Left ventricle myocardium superior (tissue), 1 donor: ENCODE results near the gene ZCWPW1. TPM values are rescaled to one million over a fixed set of nuclear protein-coding genes. Genes with fewer than 3 reads are reported as not detected.
A peak's percentile ranks its signal among the peaks of the same experiment; 100 is the strongest.

Experiments used
- ATAC-seq: fragments of 200-7000 bp; cut with Tn5 transposase; one replicate; pipeline ENCODE4 v1.9.1; 2020; ENCODE audit warnings: mild to moderate bottlenecking, moderate library complexity
- DNase-seq: peaks from one replicate; pipeline ENCODE4 v3.0.0-alpha.2; 2020
- intact Hi-C: fragments of 100-400 bp; cut with micrococcal nuclease; formaldehyde crosslinking; loops from one replicate; pipeline ENCODE4 v1.11.0; 2022
- total RNA-seq: library from RNA; stranded (reverse); fragmentation: NEBNext Ultra II Directional; extraction: Animal tissue kit (Norgen Biotek cat#: 25700); gene quantifications from one replicate; pipeline ENCODE4 v1.2.1, GENCODE V29; 2021
- donor health status: DM: no; HTN: yes; CAD: no; lungs with severe emphysema.

The ZCWPW1 gene
- total RNA-seq, 1 donor from 2014 or later = 4.2 TPM

- DNase-seq (peak; percentile 55), ATAC-seq (peak; percentile 41)
- intact Hi-C loops = no loop called here
Measured at GRCh38 chr7:100435401-100436304, 7.2 kb upstream of the ZCWPW1 start.

- DNase-seq (no peak), ATAC-seq (no peak)
- intact Hi-C loops = no loop called here
Measured at GRCh38 chr7:100434297-100435144, 6.0 kb upstream of the ZCWPW1 start.

GRCh38 chr7:100433592-100434296 is 5.2 kb upstream of the ZCWPW1 start:
- no peak for ATAC-seq
- intact Hi-C loops = no loop called here
- DNase-seq = no peak

- DNase-seq = no peak
- intact Hi-C loops = no loop called here
- no peak for ATAC-seq
Measured at GRCh38 chr7:100433276-100433591, 4.7 kb upstream of the ZCWPW1 start.

- DNase-seq = no peak
- intact Hi-C loops = no loop called here
- ATAC-seq = no peak
Measured at GRCh38 chr7:100432621-100433275, 4.2 kb upstream of the ZCWPW1 start.

GRCh38 chr7:100432053-100432452 is 3.5 kb upstream of the ZCWPW1 start:
- intact Hi-C loops = no loop called here
- DNase-seq (no peak), ATAC-seq (no peak)

- ATAC-seq (no peak), DNase-seq (no peak)
- intact Hi-C loops = no loop called here
Measured at GRCh38 chr7:100431286-100431735, 2.8 kb upstream of the ZCWPW1 start.

- DNase-seq (peak; percentile 49), ATAC-seq (no peak)
- intact Hi-C loops = no loop called here
Measured at GRCh38 chr7:100430493-100431285, 2.2 kb upstream of the ZCWPW1 start.

- DNase-seq (peak; percentile 99), ATAC-seq (peak; percentile 73)
- intact Hi-C loops = no loop called here
Measured at GRCh38 chr7:100429637-100430492, 1.4 kb upstream of the ZCWPW1 start, which contains the start of gene MEPCE. MEPCE (plus strand) TSS chr7:100429831; CDS start chr7:100430019, 188 bp downstream.

GRCh38 chr7:100428967-100429636 is 599 bp upstream of the ZCWPW1 start:
- ATAC-seq = peak; percentile 82
- intact Hi-C loops = no loop called here
- peak; percentile 100 for DNase-seq

- ATAC-seq (no peak), DNase-seq (peak; percentile 39)
- intact Hi-C loops = no loop called here
Measured at GRCh38 chr7:100427762-100428198, 723 bp downstream of the ZCWPW1 start.

GRCh38 chr7:100426516-100426915 is 2.0 kb downstream of the ZCWPW1 start:
- intact Hi-C loops = no loop called here

GRCh38 chr7:100425347-100425746 is 3.2 kb downstream of the ZCWPW1 start:
- intact Hi-C loops = no loop called here
- no peak for ATAC-seq
- no peak for DNase-seq

More at GRCh38 chr7:100426516-100426915, 2.0 kb downstream of the ZCWPW1 start:
- no peak for DNase-seq
- ATAC-seq = no peak

GRCh38 chr7:100423315-100423714 is 5.2 kb downstream of the ZCWPW1 start:
- no peak for ATAC-seq
- intact Hi-C loops = no loop called here
- DNase-seq = no peak

GRCh38 chr7:100419660-100420226 is 8.8 kb downstream of the ZCWPW1 start:
- intact Hi-C loops = no loop called here
- DNase-seq (no peak), ATAC-seq (no peak)

- no peak for ATAC-seq
- no peak for DNase-seq
- intact Hi-C loops = no loop called here
Measured at GRCh38 chr7:100418930-100419659, 9.4 kb downstream of the ZCWPW1 start.
